ENCODE results near the gene MECR.
A peak's percentile ranks its signal among the peaks of the same experiment; 100 is the strongest.

DNA sequence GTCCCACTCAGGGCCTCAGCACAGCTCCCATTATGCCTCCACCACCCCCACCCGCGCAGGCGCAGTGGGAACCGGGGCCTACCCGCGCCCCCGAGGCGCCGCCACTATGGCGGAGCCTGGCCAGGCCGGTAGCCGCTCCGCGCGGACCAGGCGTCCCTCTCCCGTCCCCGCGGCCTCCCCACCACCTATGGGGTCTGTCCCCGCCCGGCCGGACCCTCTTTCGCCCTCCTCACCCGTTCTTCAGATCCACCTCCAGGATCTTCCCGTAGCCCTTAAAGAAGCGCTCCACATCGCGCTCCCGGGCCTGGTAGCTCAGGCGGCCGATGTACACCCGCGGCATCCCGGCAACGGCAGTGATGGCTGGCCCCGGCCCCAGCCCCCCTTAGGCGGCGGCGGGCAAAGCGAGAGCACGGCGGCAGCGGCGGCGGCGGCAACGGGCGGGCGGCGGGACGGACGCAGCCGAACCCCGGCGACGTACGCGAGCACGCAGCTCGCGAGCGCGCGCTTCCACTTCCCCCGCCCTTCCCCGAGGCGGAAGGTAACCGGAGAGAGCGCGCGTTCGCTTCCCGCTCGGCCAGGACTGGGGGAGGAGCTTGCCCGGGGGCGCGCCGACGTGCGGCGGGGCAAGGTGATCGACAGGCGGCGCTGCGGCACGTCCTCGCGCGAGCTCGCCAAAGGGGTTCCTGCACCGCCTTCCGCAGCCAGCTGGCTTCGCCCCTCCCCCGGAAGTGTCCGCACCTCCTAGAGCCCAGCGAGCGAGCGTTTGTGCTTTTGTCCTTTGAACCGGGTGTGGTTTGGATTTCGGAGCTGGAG is 49.1 kb downstream of the MECR start, which contains the start of gene SRSF4:
- TF ChIP-seq, protein P1, sequence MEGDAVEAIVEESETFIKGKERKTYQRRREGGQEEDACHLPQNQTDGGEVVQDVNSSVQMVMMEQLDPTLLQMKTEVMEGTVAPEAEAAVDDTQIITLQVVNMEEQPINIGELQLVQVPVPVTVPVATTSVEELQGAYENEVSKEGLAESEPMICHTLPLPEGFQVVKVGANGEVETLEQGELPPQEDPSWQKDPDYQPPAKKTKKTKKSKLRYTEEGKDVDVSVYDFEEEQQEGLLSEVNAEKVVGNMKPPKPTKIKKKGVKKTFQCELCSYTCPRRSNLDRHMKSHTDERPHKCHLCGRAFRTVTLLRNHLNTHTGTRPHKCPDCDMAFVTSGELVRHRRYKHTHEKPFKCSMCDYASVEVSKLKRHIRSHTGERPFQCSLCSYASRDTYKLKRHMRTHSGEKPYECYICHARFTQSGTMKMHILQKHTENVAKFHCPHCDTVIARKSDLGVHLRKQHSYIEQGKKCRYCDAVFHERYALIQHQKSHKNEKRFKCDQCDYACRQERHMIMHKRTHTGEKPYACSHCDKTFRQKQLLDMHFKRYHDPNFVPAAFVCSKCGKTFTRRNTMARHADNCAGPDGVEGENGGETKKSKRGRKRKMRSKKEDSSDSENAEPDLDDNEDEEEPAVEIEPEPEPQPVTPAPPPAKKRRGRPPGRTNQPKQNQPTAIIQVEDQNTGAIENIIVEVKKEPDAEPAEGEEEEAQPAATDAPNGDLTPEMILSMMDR (IDR thresholded peaks at IDR 0.05): peak; percentile 89
- 0 out of 2 replicates have a peak, but pooled peaks have one; percentile 59 for TF ChIP-seq ZFX (IDR thresholded peaks at IDR 0.05; ENCODE audit: borderline replicate concordance)

All from 22Rv1 (cell line).